LHCN-M2 (cell line): Measurements from ENCODE around the gene CCDC71L. TPM values are rescaled to one million over a fixed set of nuclear protein-coding genes. Genes with fewer than 3 reads are reported as not detected.
"Not testable (repeated sequence)": the region's sequence is repeated elsewhere in the genome, so short reads cannot be mapped to it uniquely, and the experiment has no call there.

Source experiments
- DNase-seq: peaks from one replicate; pipeline ENCODE4 v3.0.0-alpha.2; 2012; ENCODE audit warnings: low read depth
- polyA plus RNA-seq: library from polyadenylated mRNA; unstranded; fragments of >200 nt; gene quantifications from one replicate; pipeline ENCODE4 v1.2.1, GENCODE V29; 2012; ENCODE audit warnings: missing spikeins
- total RNA-seq: library from RNA; depleted of rRNA; stranded (reverse); fragments of >200 nt; gene quantifications from 2 replicates; pipeline ENCODE4 v1.2.3, GENCODE V29; 2014; rRNA removed

The CCDC71L gene
- 44.4 and 54.9 TPM in 2 replicates for total RNA-seq
- 26.7 TPM for polyA plus RNA-seq

GRCh38 chr7:106660862-106661720 lies at the start of gene CCDC71L:
TSS of gene CCDC71L (minus strand) at chr7:106661158. CDS start at chr7:106660896, 262 bp downstream.
- peak; percentile 97 for DNase-seq

- DNase-seq: not testable (repeated sequence)
These were observed 48.6 kb upstream of the CCDC71L start for GRCh38 chr7:106709604-106710003.

- DNase-seq: no peak
These were observed 43.3 kb upstream of the CCDC71L start for GRCh38 chr7:106704000-106704840.

- peak; percentile 46 for DNase-seq
These were observed 32.9 kb upstream of the CCDC71L start for GRCh38 chr7:106693677-106694353.

- no peak for DNase-seq
These were observed 31.6 kb upstream of the CCDC71L start for GRCh38 chr7:106692450-106693051.

- DNase-seq: not testable (repeated sequence)
These were observed 27.2 kb upstream of the CCDC71L start for GRCh38 chr7:106688161-106688560.

- DNase-seq: no peak
These were observed 23.0 kb upstream of the CCDC71L start for GRCh38 chr7:106683941-106684340.

GRCh38 chr7:106681815-106682495 lies 21.0 kb upstream of the CCDC71L start:
- peak; percentile 84 for DNase-seq

GRCh38 chr7:106679153-106679931 lies 18.4 kb upstream of the CCDC71L start:
- DNase-seq: peak; percentile 67

- DNase-seq: no peak
These were observed 17.8 kb upstream of the CCDC71L start for GRCh38 chr7:106678795-106679152.

GRCh38 chr7:106676506-106676905 lies 15.5 kb upstream of the CCDC71L start:
- DNase-seq: not testable (repeated sequence)

- DNase-seq: not testable (repeated sequence)
These were observed 12.7 kb upstream of the CCDC71L start for GRCh38 chr7:106673688-106674087.

GRCh38 chr7:106671930-106672329 lies 11.0 kb upstream of the CCDC71L start:
- DNase-seq: not testable (repeated sequence)

- DNase-seq: no peak
These were observed 10.2 kb upstream of the CCDC71L start for GRCh38 chr7:106671160-106671559.

GRCh38 chr7:106668861-106669524 lies 8.0 kb upstream of the CCDC71L start:
- DNase-seq: no peak

- no peak for DNase-seq
These were observed 5.4 kb upstream of the CCDC71L start for GRCh38 chr7:106666353-106666752.

- DNase-seq: no peak
These were observed 3.4 kb upstream of the CCDC71L start for GRCh38 chr7:106664343-106664742.

GRCh38 chr7:106659963-106660861 lies 746 bp downstream of the CCDC71L start:
- peak; percentile 81 for DNase-seq
